HEK293 (cell line): ENCODE results near the gene NCAPD3.

ENCODE experiments used
- BCL11B ChIP-seq: fragments of 450-650 bp; formaldehyde crosslinking; IDR thresholded peaks from 2 replicates; pipeline ENCODE4 v1.5.1; 2016; ENCODE audit warnings: low read depth, missing biosample characterization, missing genetic modification characterization
- KLF8 ChIP-seq: fragments of 450-650 bp; formaldehyde crosslinking; IDR thresholded peaks from 2 replicates; pipeline ENCODE4 v1.5.1; 2016; ENCODE audit warnings: missing biosample characterization, missing genetic modification characterization
- PATZ1 ChIP-seq: fragments of 450-650 bp; formaldehyde crosslinking; IDR thresholded peaks from 2 replicates; pipeline ENCODE4 v1.5.1; 2016; ENCODE audit warnings: missing biosample characterization, missing genetic modification characterization
- PBX3 ChIP-seq: sonication (generic); formaldehyde crosslinking; IDR thresholded peaks from 2 replicates; pipeline ENCODE4 v1.8.1; 2022; ENCODE audit warnings: mild to moderate bottlenecking, moderate library complexity, missing genetic modification reagents
- PRDM1 ChIP-seq: fragments of 450-650 bp; formaldehyde crosslinking; IDR thresholded peaks from 2 replicates; pipeline ENCODE4; 2016; ENCODE audit warnings: missing biosample characterization, missing genetic modification characterization
- RBAK ChIP-seq: fragments of 450-650 bp; formaldehyde crosslinking; IDR thresholded peaks from 2 replicates; pipeline ENCODE4 v1.5.1; 2016; ENCODE audit warnings: missing biosample characterization, missing genetic modification characterization
- SCRT1 ChIP-seq: fragments of 450-650 bp; formaldehyde crosslinking; IDR thresholded peaks from 2 replicates; pipeline ENCODE4 v1.5.1; 2016; ENCODE audit warnings: missing biosample characterization, missing genetic modification characterization, borderline replicate concordance
- SP3 ChIP-seq: fragments of 450-650 bp; formaldehyde crosslinking; IDR thresholded peaks from 2 replicates; pipeline ENCODE4 v1.5.1; 2016; ENCODE audit warnings: missing biosample characterization, missing genetic modification characterization
- SP7 ChIP-seq: fragments of 450-650 bp; formaldehyde crosslinking; IDR thresholded peaks from 2 replicates; pipeline ENCODE4 v1.5.1; 2016; ENCODE audit warnings: missing biosample characterization, missing genetic modification characterization
- TRIM28 ChIP-seq: IDR thresholded peaks from 2 replicates; pipeline ENCODE4 v1.6.1; 2011; ENCODE audit warnings: low read length, control low read depth, borderline replicate concordance
- ZBTB48 ChIP-seq: fragments of 450-650 bp; formaldehyde crosslinking; IDR thresholded peaks from 2 replicates; pipeline ENCODE4 v1.5.1; 2016; ENCODE audit warnings: missing biosample characterization, missing genetic modification characterization
- ZNF114 ChIP-seq: fragments of 450-650 bp; formaldehyde crosslinking; IDR thresholded peaks from 2 replicates; pipeline ENCODE4 v1.5.0; 2017; ENCODE audit warnings: missing biosample characterization, missing genetic modification characterization
- ZNF133 ChIP-seq: fragments of 450-650 bp; formaldehyde crosslinking; IDR thresholded peaks from 2 replicates; pipeline ENCODE4 v1.5.1; 2016; ENCODE audit warnings: missing biosample characterization, missing genetic modification characterization
- ZNF184 ChIP-seq: fragments of 450-650 bp; IDR thresholded peaks from 2 replicates; pipeline ENCODE4 v1.5.1; 2018; ENCODE audit warnings: missing biosample characterization, mild to moderate bottlenecking, missing genetic modification characterization
- ZNF202 ChIP-seq: fragments of 450-650 bp; formaldehyde crosslinking; IDR thresholded peaks from 2 replicates; pipeline ENCODE4 v1.5.1; 2016; ENCODE audit warnings: missing biosample characterization, missing genetic modification characterization, borderline replicate concordance
- ZNF266 ChIP-seq: fragments of 450-650 bp; formaldehyde crosslinking; IDR thresholded peaks from 2 replicates; pipeline ENCODE4 v1.5.1; 2016; ENCODE audit warnings: missing biosample characterization, missing genetic modification characterization, low read depth
- ZNF335 ChIP-seq: fragments of 450-650 bp; formaldehyde crosslinking; conservative IDR thresholded peaks from 2 replicates; pipeline ENCODE4 v1.5.1; 2016; ENCODE audit warnings: missing biosample characterization, missing genetic modification characterization
- ZNF366 ChIP-seq: fragments of 450-650 bp; formaldehyde crosslinking; conservative IDR thresholded peaks from 2 replicates; pipeline ENCODE4 v1.5.1; 2016; ENCODE audit warnings: missing biosample characterization, missing genetic modification characterization
- ZNF394 ChIP-seq: fragments of 450-650 bp; formaldehyde crosslinking; IDR thresholded peaks from 2 replicates; pipeline ENCODE4 v1.5.1; 2016; ENCODE audit warnings: missing biosample characterization, missing genetic modification characterization, mild to moderate bottlenecking, moderate library complexity, borderline replicate concordance
- ZNF398 ChIP-seq: fragments of 450-650 bp; formaldehyde crosslinking; IDR thresholded peaks from 2 replicates; pipeline ENCODE4 v1.5.1; 2017; ENCODE audit warnings: missing biosample characterization, missing genetic modification characterization
- ZNF433 ChIP-seq: fragments of 450-650 bp; formaldehyde crosslinking; IDR thresholded peaks from 2 replicates; pipeline ENCODE4 v1.5.1; 2016; ENCODE audit warnings: missing biosample characterization, missing genetic modification characterization, low read depth
- ZNF510 ChIP-seq: fragments of 450-650 bp; formaldehyde crosslinking; IDR thresholded peaks from 2 replicates; pipeline ENCODE4 v1.5.1; 2018; ENCODE audit warnings: mild to moderate bottlenecking, missing genetic modification characterization, missing biosample characterization; ENCODE audit not compliant: insufficient replicate concordance
- ZNF521 ChIP-seq: fragments of 450-650 bp; formaldehyde crosslinking; IDR thresholded peaks from 2 replicates; pipeline ENCODE4 v1.5.1; 2017; ENCODE audit warnings: missing biosample characterization, mild to moderate bottlenecking, missing genetic modification characterization
- ZNF529 ChIP-seq: fragments of 450-650 bp; formaldehyde crosslinking; IDR thresholded peaks from 2 replicates; pipeline ENCODE4 v1.5.1; 2017; ENCODE audit warnings: missing genetic modification characterization, missing biosample characterization; ENCODE audit not compliant: insufficient replicate concordance
- ZNF623 ChIP-seq: fragments of 450-650 bp; formaldehyde crosslinking; IDR thresholded peaks from 2 replicates; pipeline ENCODE4 v1.5.1; 2016; ENCODE audit warnings: missing biosample characterization, missing genetic modification characterization
- ZNF660 ChIP-seq: fragments of 450-650 bp; IDR thresholded peaks from 2 replicates; pipeline ENCODE4 v1.5.1; 2018; ENCODE audit warnings: missing biosample characterization, mild to moderate bottlenecking, missing genetic modification characterization
- ZNF664 ChIP-seq: fragments of 450-650 bp; formaldehyde crosslinking; IDR thresholded peaks from 2 replicates; pipeline ENCODE4 v1.5.1; 2016; ENCODE audit warnings: missing biosample characterization, missing genetic modification characterization
- ZNF704 ChIP-seq: fragments of 450-650 bp; formaldehyde crosslinking; IDR thresholded peaks from 2 replicates; pipeline ENCODE4 v1.5.1; 2016; ENCODE audit warnings: missing biosample characterization, missing genetic modification characterization
- ZSCAN23 ChIP-seq: fragments of 450-650 bp; formaldehyde crosslinking; IDR thresholded peaks from 2 replicates; pipeline ENCODE4 v1.5.1; 2016; ENCODE audit warnings: missing biosample characterization, missing genetic modification characterization
- ZXDB ChIP-seq: fragments of 450-650 bp; formaldehyde crosslinking; IDR thresholded peaks from 2 replicates; pipeline ENCODE4 v1.5.1; 2016; ENCODE audit warnings: missing biosample characterization, missing genetic modification characterization
- TF ChIP-seq, protein P1 (sequence below): IDR thresholded peaks from 2 replicates; pipeline ENCODE4 v1.6.1; 2011; ENCODE audit warnings: mild to moderate bottlenecking, low read depth, low read length, borderline replicate concordance
- TF ChIP-seq, protein P2 (sequence below): fragments of 450-650 bp; formaldehyde crosslinking; IDR thresholded peaks from 2 replicates; pipeline ENCODE4 v1.5.1; 2016; ENCODE audit warnings: missing biosample characterization, missing genetic modification characterization

The NCAPD3 gene

DNA sequence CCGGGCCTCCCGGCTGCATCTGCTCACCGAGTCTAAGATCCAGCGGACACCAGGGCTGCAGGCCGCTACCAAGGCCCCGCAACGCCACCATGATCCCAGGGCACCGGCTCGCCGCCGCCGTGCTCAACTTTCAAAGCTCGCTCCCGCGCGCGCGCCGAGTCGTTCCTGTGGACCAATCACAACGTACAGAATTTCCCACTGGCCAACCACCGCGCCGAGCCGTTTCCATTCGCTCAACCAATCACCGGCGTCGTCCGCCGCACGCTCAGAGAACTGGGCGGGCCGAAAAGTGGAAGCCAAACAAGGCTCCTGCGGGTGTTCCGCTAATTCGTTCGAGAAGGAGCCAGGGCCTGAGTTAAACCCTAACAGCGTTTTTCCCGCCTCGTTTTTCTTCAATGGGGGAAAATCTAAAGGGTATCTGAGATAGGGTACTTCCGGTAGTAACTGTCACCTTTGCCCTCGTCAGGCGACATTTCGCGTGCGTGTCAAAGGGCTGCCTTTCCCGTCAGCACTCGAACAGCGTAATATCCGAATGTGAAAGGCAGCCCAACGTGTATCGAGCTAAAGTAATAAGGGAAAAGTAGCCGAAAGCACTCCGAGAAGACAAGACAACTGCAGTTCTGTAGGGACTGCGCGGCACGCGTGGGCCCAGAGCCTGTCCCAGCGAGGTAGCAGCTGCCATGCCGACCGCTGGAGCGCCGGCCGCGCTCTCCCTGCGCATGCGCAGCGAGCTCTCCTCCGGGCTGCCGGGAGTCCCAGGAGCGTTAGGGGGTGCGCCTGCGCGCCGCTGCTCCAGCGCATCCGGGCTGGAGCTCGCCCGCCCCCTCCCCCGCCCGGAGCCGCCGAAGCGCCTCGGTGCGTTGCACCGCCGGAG is at the start of gene NCAPD3, which contains the start of gene VPS26B (continued):
- no peak for TF ChIP-seq ZNF398
- TF ChIP-seq, protein P1, sequence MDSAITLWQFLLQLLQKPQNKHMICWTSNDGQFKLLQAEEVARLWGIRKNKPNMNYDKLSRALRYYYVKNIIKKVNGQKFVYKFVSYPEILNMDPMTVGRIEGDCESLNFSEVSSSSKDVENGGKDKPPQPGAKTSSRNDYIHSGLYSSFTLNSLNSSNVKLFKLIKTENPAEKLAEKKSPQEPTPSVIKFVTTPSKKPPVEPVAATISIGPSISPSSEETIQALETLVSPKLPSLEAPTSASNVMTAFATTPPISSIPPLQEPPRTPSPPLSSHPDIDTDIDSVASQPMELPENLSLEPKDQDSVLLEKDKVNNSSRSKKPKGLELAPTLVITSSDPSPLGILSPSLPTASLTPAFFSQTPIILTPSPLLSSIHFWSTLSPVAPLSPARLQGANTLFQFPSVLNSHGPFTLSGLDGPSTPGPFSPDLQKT, result no peak
- no peak for TF ChIP-seq ZNF623 (tag by site-specific recombination)
- peak; percentile 69 for TF ChIP-seq ZXDB
- TF ChIP-seq PRDM1 (tag by site-specific recombination), result no peak
- TF ChIP-seq ZNF133 (tag by site-specific recombination), result no peak
- TF ChIP-seq ZNF202 (tag by site-specific recombination), result no peak
- no peak for TF ChIP-seq ZBTB48
- no peak for TF ChIP-seq ZNF521 (tag by site-specific recombination)
- TF ChIP-seq PATZ1 (tag by site-specific recombination), result no peak
- TF ChIP-seq SP3 (tag by site-specific recombination), result peak; percentile 26; the same call in 1 of the 2 replicates
- TF ChIP-seq ZNF366, result no peak
- TF ChIP-seq ZNF335, result peak; percentile 80
- peak; percentile 49; the same call in 1 of the 2 replicates for TF ChIP-seq SP7 (tag by site-specific recombination)
- TF ChIP-seq ZNF510 (tag by site-specific recombination), result no peak
- TF ChIP-seq, protein P2, sequence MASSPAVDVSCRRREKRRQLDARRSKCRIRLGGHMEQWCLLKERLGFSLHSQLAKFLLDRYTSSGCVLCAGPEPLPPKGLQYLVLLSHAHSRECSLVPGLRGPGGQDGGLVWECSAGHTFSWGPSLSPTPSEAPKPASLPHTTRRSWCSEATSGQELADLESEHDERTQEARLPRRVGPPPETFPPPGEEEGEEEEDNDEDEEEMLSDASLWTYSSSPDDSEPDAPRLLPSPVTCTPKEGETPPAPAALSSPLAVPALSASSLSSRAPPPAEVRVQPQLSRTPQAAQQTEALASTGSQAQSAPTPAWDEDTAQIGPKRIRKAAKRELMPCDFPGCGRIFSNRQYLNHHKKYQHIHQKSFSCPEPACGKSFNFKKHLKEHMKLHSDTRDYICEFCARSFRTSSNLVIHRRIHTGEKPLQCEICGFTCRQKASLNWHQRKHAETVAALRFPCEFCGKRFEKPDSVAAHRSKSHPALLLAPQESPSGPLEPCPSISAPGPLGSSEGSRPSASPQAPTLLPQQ (tag by site-specific recombination), result no peak
- TF ChIP-seq ZNF114 (tag by site-specific recombination), result no peak
- TF ChIP-seq ZNF529, result no peak
- TF ChIP-seq ZSCAN23 (tag by site-specific recombination), result no peak
- no peak for TF ChIP-seq TRIM28
- no peak for TF ChIP-seq ZNF433 (tag by site-specific recombination)
- TF ChIP-seq PBX3 (CRISPR knock-in tag), result no peak
- TF ChIP-seq ZNF704, result no peak
- no peak for TF ChIP-seq BCL11B (tag by site-specific recombination)
- no peak for TF ChIP-seq RBAK (tag by site-specific recombination)
- TF ChIP-seq ZNF184 (tag by site-specific recombination), result no peak
- no peak for TF ChIP-seq ZNF266
- TF ChIP-seq SCRT1, result no peak
- no peak for TF ChIP-seq ZNF394 (tag by site-specific recombination)
- TF ChIP-seq ZNF664 (tag by site-specific recombination), result no peak
- TF ChIP-seq ZNF660 (tag by site-specific recombination), result no peak
- no peak for TF ChIP-seq KLF8 (tag by site-specific recombination)
